SK-N-SH treated with all-trans-retinoic acid at 6 μM for 48 hours (cell line): Measurements from ENCODE around the gene TUT4.

ENCODE experiments used
- ATAC-seq: fragments of 200-7000 bp; cut with Tn5 transposase; 3 replicates; pipeline ENCODE4 v1.9.1; 2020; ENCODE audit warnings: mild to moderate bottlenecking, moderate library complexity
- ARNTL ChIP-seq: fragments of 450-650 bp; formaldehyde crosslinking; IDR thresholded peaks from 2 replicates; pipeline ENCODE4 v1.5.0; 2020; ENCODE audit warnings: low read depth, mild to moderate bottlenecking, moderate library complexity, borderline replicate concordance
- BACH2 ChIP-seq: fragments of 250-450 bp; sonication (Bioruptor Pico); IDR thresholded peaks from 2 replicates; pipeline ENCODE4 v1.9.0; 2021; ENCODE audit warnings: mild to moderate bottlenecking, borderline replicate concordance
- CREB5 ChIP-seq: fragments of 250-450 bp; sonication (Bioruptor Pico); IDR thresholded peaks from 2 replicates; pipeline ENCODE4 v1.5.1; 2020; ENCODE audit warnings: low read depth, mild to moderate bottlenecking, moderate library complexity
- CSDC2 ChIP-seq: fragments of 250-450 bp; sonication (Bioruptor Pico); IDR thresholded peaks from 2 replicates; pipeline ENCODE4 v1.5.0; 2020; ENCODE audit warnings: mild to moderate bottlenecking, moderate library complexity
- CSRNP3 ChIP-seq: fragments of 250-450 bp; sonication (Bioruptor Pico); IDR thresholded peaks from 2 replicates; pipeline ENCODE4 v1.5.1; 2021; ENCODE audit warnings: mild to moderate bottlenecking, moderate library complexity
- ESRRG ChIP-seq: fragments of 250-450 bp; sonication (Bioruptor Pico); IDR thresholded peaks from 2 replicates; pipeline ENCODE4 v1.6.1; 2021; ENCODE audit warnings: mild to moderate bottlenecking
- GLIS3 ChIP-seq: fragments of 250-450 bp; sonication (Bioruptor Pico); IDR thresholded peaks from 2 replicates; pipeline ENCODE4 v1.5.0; 2020; ENCODE audit warnings: mild to moderate bottlenecking, moderate library complexity
- OSR1 ChIP-seq: fragments of 250-450 bp; sonication (Bioruptor Pico); IDR thresholded peaks from 2 replicates; pipeline ENCODE4 v1.8.0; 2022; ENCODE audit warnings: moderate library complexity, mild to moderate bottlenecking, inconsistent platforms
- PATZ1 ChIP-seq: fragments of 250-450 bp; sonication (Bioruptor Pico); IDR thresholded peaks from 2 replicates; pipeline ENCODE4 v1.8.0; 2020; ENCODE audit warnings: mild to moderate bottlenecking, moderate library complexity, borderline replicate concordance
- POU6F1 ChIP-seq: fragments of 250-450 bp; sonication (Bioruptor Pico); IDR thresholded peaks from 2 replicates; pipeline ENCODE4 v1.8.0; 2021; ENCODE audit warnings: low read depth, mild to moderate bottlenecking, moderate library complexity, borderline replicate concordance
- PPARA ChIP-seq: fragments of 250-450 bp; sonication (Bioruptor Pico); IDR thresholded peaks from 2 replicates; pipeline ENCODE4 v1.5.0; 2020; ENCODE audit warnings: mild to moderate bottlenecking, borderline replicate concordance
- RARB ChIP-seq: fragments of 250-450 bp; sonication (Bioruptor Pico); IDR thresholded peaks from 2 replicates; pipeline ENCODE4 v1.8.0; 2021; ENCODE audit warnings: mild to moderate bottlenecking, moderate library complexity
- SNAI2 ChIP-seq: fragments of 250-450 bp; sonication (Bioruptor Pico); IDR thresholded peaks from 2 replicates; pipeline ENCODE4 v1.5.0; 2020; ENCODE audit warnings: mild to moderate bottlenecking, moderate library complexity
- TCF4 ChIP-seq: fragments of 250-450 bp; sonication (Bioruptor Pico); IDR thresholded peaks from 2 replicates; pipeline ENCODE4 v1.8.0; 2021; ENCODE audit warnings: mild to moderate bottlenecking, moderate library complexity, borderline replicate concordance
- TOX ChIP-seq: fragments of 250-450 bp; sonication (Bioruptor Pico); IDR thresholded peaks from 2 replicates; pipeline ENCODE4 v1.8.0; 2021; ENCODE audit warnings: mild to moderate bottlenecking, moderate library complexity, borderline replicate concordance
- TSHZ2 ChIP-seq: fragments of 250-450 bp; sonication (Bioruptor Pico); IDR thresholded peaks from 2 replicates; pipeline ENCODE4 v1.5.0; 2020; ENCODE audit warnings: mild to moderate bottlenecking, moderate library complexity
- ZC3H10 ChIP-seq: fragments of 250-450 bp; sonication (Bioruptor Pico); IDR thresholded peaks from 2 replicates; pipeline ENCODE4 v1.5.1; 2021; ENCODE audit warnings: mild to moderate bottlenecking, moderate library complexity
- ZFP30 ChIP-seq: fragments of 450-650 bp; formaldehyde crosslinking; IDR thresholded peaks from 2 replicates; pipeline ENCODE4 v1.5.0; 2022; ENCODE audit warnings: mild to moderate bottlenecking, moderate library complexity
- ZNF565 ChIP-seq: fragments of 450-650 bp; formaldehyde crosslinking; conservative IDR thresholded peaks from 2 replicates; pipeline ENCODE4 v1.5.0; 2020; ENCODE audit warnings: low read depth, mild to moderate bottlenecking, moderate library complexity
- ZNF70 ChIP-seq: fragments of 450-650 bp; formaldehyde crosslinking; IDR thresholded peaks from 2 replicates; pipeline ENCODE4 v1.5.0; 2020; ENCODE audit warnings: mild to moderate bottlenecking, moderate library complexity
- ZNF8 ChIP-seq: fragments of 450-650 bp; formaldehyde crosslinking; IDR thresholded peaks from 2 replicates; pipeline ENCODE4 v1.5.0; 2020; ENCODE audit warnings: mild to moderate bottlenecking, moderate library complexity

TUT4 gene

GRCh38 chr1:52588027-52588426 lies 35.1 kb upstream of the TUT4 start (continued):
- TF ChIP-seq TSHZ2 = no peak
- no peak for TF ChIP-seq SNAI2
- no peak for TF ChIP-seq GLIS3 (CRISPR knock-in tag)
- no peak for TF ChIP-seq ARNTL (CRISPR knock-in tag)
- TF ChIP-seq TOX = no peak
- TF ChIP-seq POU6F1 (CRISPR knock-in tag) = no peak
- no peak for TF ChIP-seq ZC3H10 (CRISPR knock-in tag)
- TF ChIP-seq PPARA (CRISPR knock-in tag) = no peak
- TF ChIP-seq BACH2 (CRISPR knock-in tag) = no peak
- no peak for TF ChIP-seq ZNF70
- TF ChIP-seq, all 23 proteins: peak for 0

- ATAC-seq = no peak
- TF ChIP-seq PPARA (CRISPR knock-in tag) = no peak
- no peak for TF ChIP-seq TCF4
- TF ChIP-seq OSR1 = no peak
- TF ChIP-seq PATZ1 = no peak
- no peak for TF ChIP-seq POU6F1 (CRISPR knock-in tag)
- no peak for TF ChIP-seq ZFP30 (CRISPR knock-in tag)
- no peak for TF ChIP-seq RARB (CRISPR knock-in tag)
- no peak for TF ChIP-seq CREB5 (CRISPR knock-in tag)
- TF ChIP-seq CSRNP3 = no peak
- no peak for TF ChIP-seq CSDC2 (CRISPR knock-in tag)
- no peak for TF ChIP-seq ZNF8
- TF ChIP-seq ZC3H10 (CRISPR knock-in tag) = no peak
- TF ChIP-seq ZNF565 (CRISPR knock-in tag) = no peak
- no peak for TF ChIP-seq ESRRG (CRISPR knock-in tag)
- no peak for TF ChIP-seq GLIS3 (CRISPR knock-in tag)
- no peak for TF ChIP-seq TOX
- no peak for TF ChIP-seq ARNTL (CRISPR knock-in tag)
These were observed 32.6 kb upstream of the TUT4 start for GRCh38 chr1:52585474-52585873.
